ENCODE data around the gene WSCD2. TPM values are rescaled to one million over a fixed set of nuclear protein-coding genes. Genes with fewer than 3 reads are reported as not detected.
A peak's percentile ranks its signal among the peaks of the same experiment; 100 is the strongest.

The WSCD2 gene
- total and polyA plus RNA-seq, 5 donors from 2014 or later: 0.23 to 2.3 (median 1.6) TPM

GRCh38 chr12:108191938-108192337, 62.9 kb downstream of the WSCD2 start:
- Histone ChIP-seq H3K36me3 (ENCODE audit: control insufficient read depth, insufficient read depth, low read length) (no peaks in the 10 kb centered on the region), H3K27ac (ENCODE audit: insufficient read depth, low read length, poor library complexity, severe bottlenecking) (no peak overlapping the region), H3K27me3 (ENCODE audit: control insufficient read depth, insufficient read depth, low read length) (no peaks in the 10 kb centered on the region), H3K4me3 (ENCODE audit: low read depth, low read length) (no peak overlapping the region), H3K9me3 (ENCODE audit: control insufficient read depth in 2 of 2, low read length in 2 of 2) (no peaks in the 10 kb centered on the region), H3K4me1 (ENCODE audit: control insufficient read depth, insufficient read depth, low read length, poor library complexity, severe bottlenecking) (no peaks in the 10 kb centered on the region)
- H3K27ac Mint-ChIP-seq: peak overlapping the region in 1 of 3 donors; percentile 32
- no peaks in the 10 kb centered on the region for H3K36me3 Mint-ChIP-seq
- DNase-seq: no peak
- peaks cover 0 to 3% (median 0%) of the 10 kb centered on the region in 7 donors for H3K9me3 Mint-ChIP-seq
- H3K4me1 Mint-ChIP-seq: no peaks in the 10 kb centered on the region
- H3K27me3 Mint-ChIP-seq: peaks cover 6% of the 10 kb centered on the region
- no peak for ATAC-seq (ENCODE audit: low read depth in 2 of 2)
- H3K4me3 Mint-ChIP-seq: no peak overlapping the region

GRCh38 chr12:108193493-108193892, 64.4 kb downstream of the WSCD2 start:
- H3K4me3 ChIP-seq (ENCODE audit: low read depth, low read length): no peak overlapping the region
- no peaks in the 10 kb centered on the region for H3K36me3 ChIP-seq (ENCODE audit: control insufficient read depth, insufficient read depth, low read length)
- ATAC-seq (ENCODE audit: low read depth in 2 of 2) (no peak), DNase-seq (no peak)
- Mint-ChIP-seq H3K36me3 (no peaks in the 10 kb centered on the region), H3K27ac (no peak overlapping the region), H3K27me3 (peaks cover 6% of the 10 kb centered on the region), H3K4me1 (no peaks in the 10 kb centered on the region), H3K4me3 (no peak overlapping the region), H3K9me3 (peaks cover 0 to 3% (median 0%) of the 10 kb centered on the region in 7 donors)
- H3K27ac ChIP-seq (ENCODE audit: insufficient read depth, low read length, poor library complexity, severe bottlenecking): no peak overlapping the region
- H3K4me1 ChIP-seq (ENCODE audit: control insufficient read depth, insufficient read depth, low read length, poor library complexity, severe bottlenecking): no peaks in the 10 kb centered on the region
- H3K9me3 ChIP-seq (ENCODE audit: control insufficient read depth in 2 of 2, low read length in 2 of 2): no peaks in the 10 kb centered on the region
- no peaks in the 10 kb centered on the region for H3K27me3 ChIP-seq (ENCODE audit: control insufficient read depth, insufficient read depth, low read length)

- no peaks in the 10 kb centered on the region for H3K27me3 ChIP-seq (ENCODE audit: control insufficient read depth, insufficient read depth, low read length)
- Mint-ChIP-seq H3K4me1 (no peaks in the 10 kb centered on the region), H3K27me3 (peaks cover 6% of the 10 kb centered on the region), H3K27ac (no peak overlapping the region), H3K36me3 (no peaks in the 10 kb centered on the region), H3K9me3 (peaks cover 0 to 3% (median 0%) of the 10 kb centered on the region in 7 donors), H3K4me3 (no peak overlapping the region)
- no peaks in the 10 kb centered on the region for H3K9me3 ChIP-seq (ENCODE audit: control insufficient read depth in 2 of 2, low read length in 2 of 2)
- no peaks in the 10 kb centered on the region for H3K36me3 ChIP-seq (ENCODE audit: control insufficient read depth, insufficient read depth, low read length)
- ATAC-seq (ENCODE audit: low read depth in 2 of 2) (no peak), DNase-seq (peak in 1 of 3 donors; percentile 26)
- H3K4me3 ChIP-seq (ENCODE audit: low read depth, low read length): no peak overlapping the region
- no peaks in the 10 kb centered on the region for H3K4me1 ChIP-seq (ENCODE audit: control insufficient read depth, insufficient read depth, low read length, poor library complexity, severe bottlenecking)
- no peak overlapping the region for H3K27ac ChIP-seq (ENCODE audit: insufficient read depth, low read length, poor library complexity, severe bottlenecking)
Measured at GRCh38 chr12:108193917-108194316, 64.8 kb downstream of the WSCD2 start.

- Mint-ChIP-seq H3K4me3 (no peak overlapping the region), H3K4me1 (no peaks in the 10 kb centered on the region), H3K27me3 (peaks cover 10% of the 10 kb centered on the region), H3K9me3 (peaks cover 0 to 3% (median 0%) of the 10 kb centered on the region in 7 donors), H3K36me3 (no peaks in the 10 kb centered on the region), H3K27ac (no peak overlapping the region)
- Histone ChIP-seq H3K4me1 (ENCODE audit: control insufficient read depth, insufficient read depth, low read length, poor library complexity, severe bottlenecking) (no peaks in the 10 kb centered on the region), H3K9me3 (ENCODE audit: control insufficient read depth in 2 of 2, low read length in 2 of 2) (no peaks in the 10 kb centered on the region), H3K4me3 (ENCODE audit: low read depth, low read length) (no peak overlapping the region), H3K36me3 (ENCODE audit: control insufficient read depth, insufficient read depth, low read length) (no peaks in the 10 kb centered on the region), H3K27me3 (ENCODE audit: control insufficient read depth, insufficient read depth, low read length) (no peaks in the 10 kb centered on the region), H3K27ac (ENCODE audit: insufficient read depth, low read length, poor library complexity, severe bottlenecking) (no peak overlapping the region)
- DNase-seq (no peak), ATAC-seq (ENCODE audit: low read depth in 2 of 2) (no peak)
Measured at GRCh38 chr12:108194585-108194984, 65.5 kb downstream of the WSCD2 start.

- ATAC-seq (ENCODE audit: low read depth in 2 of 2) (no peak), DNase-seq (no peak)
- no peak overlapping the region for H3K4me3 Mint-ChIP-seq
- peaks cover 17% of the 10 kb centered on the region for H3K27me3 Mint-ChIP-seq
- H3K9me3 ChIP-seq (ENCODE audit: control insufficient read depth in 2 of 2, low read length in 2 of 2): no peaks in the 10 kb centered on the region
- H3K4me1 ChIP-seq (ENCODE audit: control insufficient read depth, insufficient read depth, low read length, poor library complexity, severe bottlenecking): no peaks in the 10 kb centered on the region
- peaks cover 0 to 3% (median 0%) of the 10 kb centered on the region in 7 donors for H3K9me3 Mint-ChIP-seq
- H3K27me3 ChIP-seq (ENCODE audit: control insufficient read depth, insufficient read depth, low read length): peaks cover 2% of the 10 kb centered on the region
- H3K4me1 Mint-ChIP-seq: no peaks in the 10 kb centered on the region
- H3K36me3 Mint-ChIP-seq: no peaks in the 10 kb centered on the region
- H3K27ac ChIP-seq (ENCODE audit: insufficient read depth, low read length, poor library complexity, severe bottlenecking): no peak overlapping the region
- H3K27ac Mint-ChIP-seq: no peak overlapping the region
- no peak overlapping the region for H3K4me3 ChIP-seq (ENCODE audit: low read depth, low read length)
- no peaks in the 10 kb centered on the region for H3K36me3 ChIP-seq (ENCODE audit: control insufficient read depth, insufficient read depth, low read length)
Measured at GRCh38 chr12:108196319-108196718, 67.2 kb downstream of the WSCD2 start.

GRCh38 chr12:108196921-108197320, 67.8 kb downstream of the WSCD2 start:
- Mint-ChIP-seq H3K27ac (no peak overlapping the region), H3K4me1 (no peaks in the 10 kb centered on the region), H3K27me3 (peaks cover 18% of the 10 kb centered on the region), H3K9me3 (peaks cover 0 to 3% (median 0%) of the 10 kb centered on the region in 7 donors), H3K4me3 (no peak overlapping the region), H3K36me3 (no peaks in the 10 kb centered on the region)
- H3K4me1 ChIP-seq (ENCODE audit: control insufficient read depth, insufficient read depth, low read length, poor library complexity, severe bottlenecking): no peaks in the 10 kb centered on the region
- no peak overlapping the region for H3K27ac ChIP-seq (ENCODE audit: insufficient read depth, low read length, poor library complexity, severe bottlenecking)
- DNase-seq (no peak), ATAC-seq (ENCODE audit: low read depth in 2 of 2) (no peak)
- H3K27me3 ChIP-seq (ENCODE audit: control insufficient read depth, insufficient read depth, low read length): peaks cover 2% of the 10 kb centered on the region
- no peak overlapping the region for H3K4me3 ChIP-seq (ENCODE audit: low read depth, low read length)
- no peaks in the 10 kb centered on the region for H3K36me3 ChIP-seq (ENCODE audit: control insufficient read depth, insufficient read depth, low read length)
- no peaks in the 10 kb centered on the region for H3K9me3 ChIP-seq (ENCODE audit: control insufficient read depth in 2 of 2, low read length in 2 of 2)

- no peak for DNase-seq
- Histone ChIP-seq H3K4me3 (ENCODE audit: low read depth, low read length) (no peak overlapping the region), H3K9me3 (ENCODE audit: control insufficient read depth in 2 of 2, low read length in 2 of 2) (no peaks in the 10 kb centered on the region), H3K36me3 (ENCODE audit: control insufficient read depth, insufficient read depth, low read length) (no peaks in the 10 kb centered on the region), H3K27ac (ENCODE audit: insufficient read depth, low read length, poor library complexity, severe bottlenecking) (no peak overlapping the region), H3K4me1 (ENCODE audit: control insufficient read depth, insufficient read depth, low read length, poor library complexity, severe bottlenecking) (no peaks in the 10 kb centered on the region), H3K27me3 (ENCODE audit: control insufficient read depth, insufficient read depth, low read length) (peaks cover 2% of the 10 kb centered on the region)
- Mint-ChIP-seq H3K27me3 (peaks cover 27% of the 10 kb centered on the region), H3K4me1 (no peaks in the 10 kb centered on the region), H3K36me3 (no peaks in the 10 kb centered on the region), H3K9me3 (peaks cover 0 to 3% (median 0%) of the 10 kb centered on the region in 7 donors), H3K27ac (no peak overlapping the region), H3K4me3 (no peak overlapping the region)
- ATAC-seq (ENCODE audit: low read depth in 2 of 2): no peak
Measured at GRCh38 chr12:108198043-108198442, 69.0 kb downstream of the WSCD2 start.

- no peaks in the 10 kb centered on the region for H3K36me3 Mint-ChIP-seq
Measured at GRCh38 chr12:108199106-108199505, 70.0 kb downstream of the WSCD2 start.

More at GRCh38 chr12:108199106-108199505, 70.0 kb downstream of the WSCD2 start:
- Histone ChIP-seq H3K9me3 (ENCODE audit: control insufficient read depth in 2 of 2, low read length in 2 of 2) (peaks cover 0 to 3% of the 10 kb centered on the region in 2 experiments), H3K36me3 (ENCODE audit: control insufficient read depth, insufficient read depth, low read length) (no peaks in the 10 kb centered on the region), H3K27me3 (ENCODE audit: control insufficient read depth, insufficient read depth, low read length) (peaks cover 2% of the 10 kb centered on the region), H3K4me1 (ENCODE audit: control insufficient read depth, insufficient read depth, low read length, poor library complexity, severe bottlenecking) (no peaks in the 10 kb centered on the region), H3K27ac (ENCODE audit: insufficient read depth, low read length, poor library complexity, severe bottlenecking) (no peak overlapping the region), H3K4me3 (ENCODE audit: low read depth, low read length) (no peak overlapping the region)
- ATAC-seq (ENCODE audit: low read depth in 2 of 2) (no peak), DNase-seq (no peak)
- no peaks in the 10 kb centered on the region for H3K4me1 Mint-ChIP-seq
- H3K9me3 Mint-ChIP-seq: peaks cover 0 to 4% (median 0%) of the 10 kb centered on the region in 7 donors
- no peak overlapping the region for H3K4me3 Mint-ChIP-seq
- H3K27me3 Mint-ChIP-seq: peaks cover 21% of the 10 kb centered on the region
- no peak overlapping the region for H3K27ac Mint-ChIP-seq
